Smooth muscle cell of the umbilical artery (primary cell): ENCODE results near the gene IDS. TPM values are rescaled to one million over a fixed set of nuclear protein-coding genes. Genes with fewer than 3 reads are reported as not detected.

ENCODE experiments used
- total RNA-seq: library from RNA; depleted of rRNA; stranded (reverse); fragments of >200 nt; gene quantifications from 2 replicates; pipeline ENCODE4 v1.2.3, GENCODE V29; 2014

The IDS gene
- total RNA-seq, result 73.9 and 97.9 TPM in 2 replicates

GRCh38 chrX:149504915-149505651, at the start of gene IDS:
TSS of gene IDS (minus strand) at chrX:149505306. CDS start at chrX:149505137, 169 bp downstream.

GRCh38 chrX:149549701-149550100, 44.6 kb upstream of the IDS start, which contains the start of gene HSFX3:
TSS of gene HSFX3 (minus strand) at chrX:149549924. CDS start at chrX:149549852, 72 bp downstream.

DNA sequence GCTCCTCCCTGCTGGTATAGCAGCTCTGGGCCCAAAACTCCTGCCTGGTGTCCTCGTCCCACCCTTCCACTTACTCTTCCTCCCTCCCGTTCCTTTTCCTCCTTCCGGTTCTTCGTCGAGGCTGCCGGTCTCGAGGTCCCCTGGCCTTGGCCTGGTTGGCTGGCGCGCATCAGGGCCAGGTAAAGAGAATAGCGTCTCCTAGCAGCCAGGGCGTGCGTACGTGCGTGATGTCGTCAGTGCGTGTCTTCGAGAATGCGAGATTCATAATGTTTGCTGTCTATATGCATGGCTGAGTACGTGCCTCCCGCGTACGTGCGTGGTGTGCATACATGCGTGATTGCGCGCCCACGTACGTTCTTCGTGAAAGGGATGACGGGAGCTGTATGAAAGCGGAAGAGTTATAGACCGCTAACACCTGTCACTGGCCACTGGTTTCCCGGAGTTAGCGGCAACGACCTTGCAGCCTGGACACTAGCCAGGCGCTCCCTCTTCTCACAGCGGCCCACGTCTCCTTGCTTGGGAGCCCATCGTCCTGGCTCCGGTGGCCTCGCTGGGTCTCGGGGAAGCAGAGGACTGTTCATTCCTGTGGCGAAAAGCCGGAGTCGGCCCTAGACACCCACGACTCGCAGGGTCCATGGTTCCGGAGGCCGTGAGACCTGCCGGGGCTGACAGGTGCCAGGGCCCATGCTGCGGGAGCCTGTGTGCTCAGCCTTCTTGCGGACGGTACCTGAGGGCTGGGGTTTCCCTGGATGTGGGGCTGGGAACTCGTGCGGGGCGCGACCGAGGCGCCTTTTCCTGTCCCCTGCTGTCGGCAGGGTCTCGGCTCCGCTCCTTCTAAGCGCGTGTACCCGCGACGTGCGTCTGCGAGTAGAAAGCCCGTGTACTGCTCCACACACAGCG, 35.8 kb upstream of the IDS start, which contains the start of gene EOLA1:
Gene EOLA1 (plus strand): TSS at position 392 of the 900 bp plus-strand sequence. CDS start 4,619 bp downstream, outside the sequence.

Other genes starting within 250 kb of the IDS start
- gene EOLA1, start 35.7 kb upstream of the IDS start, total RNA-seq, result 13.1 and 15.1 TPM in 2 replicates
- gene HSFX3, start 44.6 kb upstream of the IDS start, total RNA-seq, result not detected in 2 replicates
- gene MAGEA9B, start 82.2 kb upstream of the IDS start, total RNA-seq, result not detected in 2 replicates
- not detected in 2 replicates for gene HSFX2, start 90.0 kb upstream of the IDS start, total RNA-seq
- 22.0 and 22.6 TPM in 2 replicates for gene TMEM185A, start 126.5 kb upstream of the IDS start, total RNA-seq
- not detected in 2 replicates for gene MAGEA11, start 206.8 kb upstream of the IDS start, total RNA-seq